Measurements from ENCODE around the gene ASB6. TPM values are rescaled to one million over a fixed set of nuclear protein-coding genes. Genes with fewer than 3 reads are reported as not detected.
"Not testable (repeated sequence)": the region's sequence is repeated elsewhere in the genome, so short reads cannot be mapped to it uniquely, and the experiment has no call there.

ASB6 gene
- total RNA-seq, 1 donor from 2014 or later: 21.9 TPM

DNA sequence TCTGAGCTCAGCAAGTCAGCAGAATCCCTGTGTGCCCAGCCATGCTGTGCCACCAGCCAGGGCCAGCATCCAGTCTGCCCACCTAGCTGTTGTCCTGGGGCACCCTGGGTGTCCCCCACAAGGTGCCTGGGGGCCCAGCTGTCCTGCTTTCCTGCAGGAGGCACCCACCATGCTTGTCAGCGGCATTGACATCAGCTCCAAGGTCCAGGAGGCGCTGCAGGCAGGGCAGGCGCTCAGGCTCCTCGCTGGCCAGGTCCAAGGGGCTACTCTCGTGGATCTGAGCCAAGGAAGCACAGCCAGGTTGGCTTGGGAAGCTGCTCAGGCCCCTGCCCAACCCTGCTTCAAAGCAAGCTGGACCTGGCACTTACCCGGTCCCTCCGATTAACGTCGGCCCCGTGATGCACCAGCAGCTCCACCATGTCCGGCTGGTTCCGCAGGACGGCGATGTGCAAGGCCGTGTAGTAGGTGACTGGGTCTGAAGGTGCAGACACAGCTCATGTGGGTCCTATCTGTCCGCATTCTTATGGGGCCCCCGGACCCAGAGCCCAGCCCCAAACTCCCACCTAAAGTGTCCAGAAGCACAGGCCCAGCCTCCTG is 2.8 kb downstream of the ASB6 start:
- H3K9me3 Mint-ChIP-seq: no peaks in the 10 kb centered on the region
- TF ChIP-seq, protein P1, sequence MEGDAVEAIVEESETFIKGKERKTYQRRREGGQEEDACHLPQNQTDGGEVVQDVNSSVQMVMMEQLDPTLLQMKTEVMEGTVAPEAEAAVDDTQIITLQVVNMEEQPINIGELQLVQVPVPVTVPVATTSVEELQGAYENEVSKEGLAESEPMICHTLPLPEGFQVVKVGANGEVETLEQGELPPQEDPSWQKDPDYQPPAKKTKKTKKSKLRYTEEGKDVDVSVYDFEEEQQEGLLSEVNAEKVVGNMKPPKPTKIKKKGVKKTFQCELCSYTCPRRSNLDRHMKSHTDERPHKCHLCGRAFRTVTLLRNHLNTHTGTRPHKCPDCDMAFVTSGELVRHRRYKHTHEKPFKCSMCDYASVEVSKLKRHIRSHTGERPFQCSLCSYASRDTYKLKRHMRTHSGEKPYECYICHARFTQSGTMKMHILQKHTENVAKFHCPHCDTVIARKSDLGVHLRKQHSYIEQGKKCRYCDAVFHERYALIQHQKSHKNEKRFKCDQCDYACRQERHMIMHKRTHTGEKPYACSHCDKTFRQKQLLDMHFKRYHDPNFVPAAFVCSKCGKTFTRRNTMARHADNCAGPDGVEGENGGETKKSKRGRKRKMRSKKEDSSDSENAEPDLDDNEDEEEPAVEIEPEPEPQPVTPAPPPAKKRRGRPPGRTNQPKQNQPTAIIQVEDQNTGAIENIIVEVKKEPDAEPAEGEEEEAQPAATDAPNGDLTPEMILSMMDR (conservative IDR thresholded peaks at IDR 0.05): no peak
- no peak for DNase-seq (ENCODE audit: low read depth, low spot score)
- peaks cover 16% of the 10 kb centered on the region for H3K4me1 Mint-ChIP-seq
- H3K36me3 Mint-ChIP-seq (ENCODE audit: low read depth): peaks cover 2% of the 10 kb centered on the region
- no peak overlapping the region for H3K27ac Mint-ChIP-seq (ENCODE audit: unreplicated experiment)
- peaks cover 3% of the 10 kb centered on the region for H3K27me3 Mint-ChIP-seq (ENCODE audit: low read depth)
- H3K4me3 Mint-ChIP-seq: peak overlapping the region; percentile 87

DNA sequence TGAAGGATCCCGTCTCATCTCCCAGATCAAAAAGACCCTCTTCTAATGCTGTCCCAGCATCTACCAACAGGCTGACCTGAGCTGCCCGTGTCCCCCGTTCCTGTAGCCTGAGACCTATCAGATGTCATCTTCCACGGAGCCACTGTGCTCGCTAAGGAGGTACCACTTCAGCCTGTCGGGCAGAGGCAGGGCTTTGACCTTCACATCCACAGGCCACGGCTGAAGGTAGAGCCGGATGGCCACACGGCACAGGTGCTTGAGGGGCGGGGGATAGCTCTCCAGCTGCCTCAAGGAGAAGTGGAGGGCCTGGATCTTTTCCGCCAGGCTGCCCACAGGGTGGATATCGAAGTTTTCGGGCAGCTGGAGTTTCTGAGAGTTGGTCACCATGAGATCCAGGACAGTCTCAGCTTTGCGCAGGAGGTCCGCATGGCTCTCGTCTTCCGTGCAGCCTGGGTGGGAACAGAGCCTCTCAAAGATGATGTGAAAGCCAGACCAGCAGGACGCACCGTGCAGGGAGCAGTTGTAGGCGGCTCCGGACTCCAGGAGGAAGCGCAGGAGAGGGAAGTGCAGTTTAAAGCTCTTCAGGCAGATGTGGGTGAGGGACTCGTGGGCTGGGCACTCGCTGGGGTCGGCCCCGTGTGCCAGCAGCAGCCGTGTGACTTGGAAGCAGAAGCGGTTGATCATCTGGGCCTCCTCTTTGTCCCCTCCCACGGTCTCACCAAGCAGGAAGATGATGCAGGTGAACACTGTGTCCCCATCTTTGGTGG is 4.1 kb downstream of the ASB6 start:
- no peak for DNase-seq (ENCODE audit: low read depth, low spot score)
- Mint-ChIP-seq H3K4me3 (peak overlapping the region; percentile 81), H3K27me3 (ENCODE audit: low read depth) (peaks cover 3% of the 10 kb centered on the region), H3K36me3 (ENCODE audit: low read depth) (peaks cover 2% of the 10 kb centered on the region), H3K4me1 (peaks cover 16% of the 10 kb centered on the region), H3K27ac (ENCODE audit: unreplicated experiment) (no peak overlapping the region), H3K9me3 (no peaks in the 10 kb centered on the region)
- TF ChIP-seq, protein P1 (conservative IDR thresholded peaks at IDR 0.05): no peak

DNA sequence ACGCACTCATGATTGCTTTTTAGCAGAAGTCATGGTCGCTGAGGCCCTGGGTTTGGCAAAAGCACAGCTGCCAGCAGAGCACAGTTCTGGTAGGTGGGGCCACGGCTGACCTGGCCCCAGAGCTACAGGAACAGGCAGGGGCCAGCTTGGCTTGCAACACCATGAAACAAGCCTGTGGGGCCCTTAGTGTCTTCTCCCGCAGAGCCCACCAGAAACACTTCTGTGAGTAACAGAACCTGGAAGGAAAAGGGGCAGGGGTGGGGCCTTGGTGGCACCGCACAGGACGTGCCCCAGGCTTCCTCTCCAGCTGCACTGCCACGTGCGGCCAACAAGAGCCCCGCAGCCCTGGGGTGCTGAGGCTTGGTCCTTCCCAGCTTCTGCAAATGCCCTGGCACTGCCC is 4.8 kb downstream of the ASB6 start:
- no peak for DNase-seq (ENCODE audit: low read depth, low spot score)
- peaks cover 11% of the 10 kb centered on the region for H3K4me1 Mint-ChIP-seq
- H3K9me3 Mint-ChIP-seq: no peaks in the 10 kb centered on the region
- peaks cover 3% of the 10 kb centered on the region for H3K27me3 Mint-ChIP-seq (ENCODE audit: low read depth)
- H3K4me3 Mint-ChIP-seq: peak overlapping the region; percentile 27
- no peak overlapping the region for H3K27ac Mint-ChIP-seq (ENCODE audit: unreplicated experiment)
- H3K36me3 Mint-ChIP-seq (ENCODE audit: low read depth): peaks cover 2% of the 10 kb centered on the region
- TF ChIP-seq, protein P1 (conservative IDR thresholded peaks at IDR 0.05): no peak

DNA sequence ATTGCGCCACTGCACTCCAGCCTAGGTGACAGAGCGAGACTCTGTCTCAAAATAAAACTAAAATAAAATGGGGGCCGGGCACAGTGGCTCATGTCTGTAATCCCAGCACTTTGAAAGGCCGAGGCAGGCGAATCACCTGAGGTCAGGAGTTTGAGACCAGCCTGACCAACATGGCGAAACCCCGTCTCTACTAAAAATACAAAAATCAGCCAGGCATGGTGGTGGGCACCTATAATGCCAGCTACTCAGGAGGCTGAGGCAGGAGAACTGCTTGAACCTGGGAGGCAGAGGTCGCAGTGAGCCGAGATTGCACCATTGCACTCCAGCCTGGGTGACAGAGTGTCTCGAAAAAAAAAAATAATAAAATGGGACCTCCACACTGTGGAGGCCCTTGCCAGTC is 5.6 kb downstream of the ASB6 start:
- not testable (repeated sequence) for H3K27me3 Mint-ChIP-seq (ENCODE audit: low read depth); H3K27ac Mint-ChIP-seq (ENCODE audit: unreplicated experiment); H3K36me3 Mint-ChIP-seq (ENCODE audit: low read depth); H3K4me3 Mint-ChIP-seq; DNase-seq (ENCODE audit: low read depth, low spot score); H3K9me3 Mint-ChIP-seq
- H3K4me1 Mint-ChIP-seq: peaks cover 11% of the 10 kb centered on the region

DNA sequence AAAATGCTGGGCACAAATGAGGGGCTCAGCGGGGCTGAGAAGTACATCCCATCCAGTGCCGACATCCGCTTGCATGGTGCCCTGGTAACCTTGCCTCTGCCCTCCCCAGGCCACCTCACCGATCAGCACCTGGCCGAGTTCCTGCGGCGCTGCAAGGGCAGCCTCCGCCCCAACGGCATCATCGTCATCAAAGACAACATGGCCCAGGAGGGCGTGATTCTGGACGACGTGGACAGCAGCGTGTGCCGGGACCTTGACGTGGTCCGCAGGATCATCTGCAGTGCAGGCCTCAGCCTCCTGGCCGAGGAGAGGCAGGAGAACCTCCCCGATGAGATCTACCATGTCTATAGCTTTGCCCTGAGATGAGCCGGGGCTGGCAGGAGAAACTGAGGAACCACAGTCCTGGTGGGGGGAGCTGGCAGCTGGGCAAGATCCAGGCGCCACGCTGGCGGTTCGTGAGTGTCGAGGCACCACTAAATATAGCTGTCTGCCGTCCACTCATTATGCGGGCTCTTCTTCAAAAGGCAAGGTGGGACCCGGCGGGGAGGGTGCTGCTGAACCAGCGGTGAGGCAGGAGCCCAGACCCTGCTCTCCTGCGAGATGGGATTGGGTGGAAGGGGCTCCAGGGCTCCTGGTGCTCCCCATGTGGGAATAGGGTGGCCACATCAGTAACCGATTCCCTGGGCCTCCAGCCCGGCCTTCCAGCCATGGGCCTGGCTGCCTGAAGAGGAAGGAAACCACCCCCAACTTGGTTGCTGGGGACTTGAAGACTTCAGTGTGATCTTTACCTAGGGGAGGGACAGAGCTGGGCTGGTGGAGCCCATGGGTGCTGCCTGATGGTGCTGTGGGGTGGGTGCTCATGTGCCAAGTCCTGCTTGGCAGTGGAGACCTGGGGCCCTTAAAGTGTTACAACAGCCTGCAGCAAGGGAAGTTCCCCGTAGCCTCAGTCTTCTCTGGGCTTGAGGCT is 6.6 kb downstream of the ASB6 start:
- Mint-ChIP-seq H3K27me3 (ENCODE audit: low read depth) (peaks cover 3% of the 10 kb centered on the region), H3K4me3 (no peak overlapping the region), H3K27ac (ENCODE audit: unreplicated experiment) (no peak overlapping the region), H3K9me3 (no peaks in the 10 kb centered on the region), H3K36me3 (ENCODE audit: low read depth) (peaks cover 2% of the 10 kb centered on the region), H3K4me1 (peaks cover 11% of the 10 kb centered on the region)
- TF ChIP-seq, protein P1 (conservative IDR thresholded peaks at IDR 0.05): no peak
- DNase-seq (ENCODE audit: low read depth, low spot score): no peak
